ENCODE results near the gene SARDH.

- TF ChIP-seq CTCF (IDR thresholded peaks at IDR 0.05) (no peak), POLR2A (IDR thresholded peaks at IDR 0.05) (no peak), POLR2AphosphoS5 (IDR thresholded peaks at IDR 0.05) (no peak)
Measured at GRCh38 chr9:133735415-133735775, 2.8 kb downstream of the SARDH start.
